ENCODE results near the gene ARL15. TPM values are rescaled to one million over a fixed set of nuclear protein-coding genes. Genes with fewer than 3 reads are reported as not detected.
A peak's percentile ranks its signal among the peaks of the same experiment; 100 is the strongest.

Gene ARL15
- total and polyA plus RNA-seq, 5 donors from 2014 or later = 16.5 to 27.7 (median 19.1) TPM

GRCh38 chr5:54186912-54187445 lies 123.4 kb downstream of the ARL15 start:
- Histone ChIP-seq H3K36me3 (ENCODE audit: control insufficient read depth, insufficient read depth, low read length) (peaks cover 3% of the 10 kb centered on the region), H3K4me1 (ENCODE audit: control insufficient read depth, insufficient read depth, low read length, poor library complexity, severe bottlenecking) (no peaks in the 10 kb centered on the region), H3K9me3 (ENCODE audit: control insufficient read depth in 2 of 2, low read length in 2 of 2) (no peaks in the 10 kb centered on the region), H3K27me3 (ENCODE audit: control insufficient read depth, insufficient read depth, low read length) (no peaks in the 10 kb centered on the region), H3K4me3 (ENCODE audit: low read depth, low read length) (no peak overlapping the region), H3K27ac (ENCODE audit: insufficient read depth, low read length, poor library complexity, severe bottlenecking) (no peak overlapping the region)
- no peak for DNase-seq
- Mint-ChIP-seq H3K36me3 (peaks cover 7% of the 10 kb centered on the region), H3K4me1 (peaks cover 8 to 22% (median 18%) of the 10 kb centered on the region in 4 donors), H3K27ac (no peak overlapping the region), H3K4me3 (no peak overlapping the region), H3K27me3 (no peaks in the 10 kb centered on the region), H3K9me3 (peaks cover 0 to 8% (median 0%) of the 10 kb centered on the region in 7 donors)
- ATAC-seq (ENCODE audit: low read depth in 2 of 2) = no peak

- H3K27ac Mint-ChIP-seq = no peak overlapping the region
- ATAC-seq (ENCODE audit: low read depth in 2 of 2) (no peak), DNase-seq (no peak)
- peaks cover 8 to 17% (median 16%) of the 10 kb centered on the region in 4 donors for H3K4me1 Mint-ChIP-seq
- no peak overlapping the region for H3K4me3 ChIP-seq (ENCODE audit: low read depth, low read length)
- peak overlapping the region in 1 of 4 donors; percentile 32 for H3K4me3 Mint-ChIP-seq
- peaks cover 4% of the 10 kb centered on the region for H3K36me3 Mint-ChIP-seq
- no peak overlapping the region for H3K27ac ChIP-seq (ENCODE audit: insufficient read depth, low read length, poor library complexity, severe bottlenecking)
- H3K9me3 ChIP-seq (ENCODE audit: control insufficient read depth in 2 of 2, low read length in 2 of 2) = no peaks in the 10 kb centered on the region
- H3K36me3 ChIP-seq (ENCODE audit: control insufficient read depth, insufficient read depth, low read length) = peaks cover 3% of the 10 kb centered on the region
- H3K4me1 ChIP-seq (ENCODE audit: control insufficient read depth, insufficient read depth, low read length, poor library complexity, severe bottlenecking) = no peaks in the 10 kb centered on the region
- H3K27me3 ChIP-seq (ENCODE audit: control insufficient read depth, insufficient read depth, low read length) = no peaks in the 10 kb centered on the region
- H3K9me3 Mint-ChIP-seq = peaks cover 0 to 8% (median 0%) of the 10 kb centered on the region in 7 donors
- H3K27me3 Mint-ChIP-seq = no peaks in the 10 kb centered on the region
Observed at GRCh38 chr5:54186108-54186507, 124.3 kb downstream of the ARL15 start.

- Histone ChIP-seq H3K36me3 (ENCODE audit: control insufficient read depth, insufficient read depth, low read length) (peaks cover 3% of the 10 kb centered on the region), H3K4me3 (ENCODE audit: low read depth, low read length) (no peak overlapping the region), H3K4me1 (ENCODE audit: control insufficient read depth, insufficient read depth, low read length, poor library complexity, severe bottlenecking) (no peaks in the 10 kb centered on the region)
Observed at GRCh38 chr5:54184806-54185205, 125.6 kb downstream of the ARL15 start.

GRCh38 chr5:54180630-54181031 lies 129.7 kb downstream of the ARL15 start:
- H3K4me1 Mint-ChIP-seq = peaks cover 8 to 37% (median 23%) of the 10 kb centered on the region in 4 donors
- H3K9me3 Mint-ChIP-seq = peaks cover 0 to 8% (median 1%) of the 10 kb centered on the region in 7 donors
- peaks cover 3% of the 10 kb centered on the region for H3K36me3 ChIP-seq (ENCODE audit: control insufficient read depth, insufficient read depth, low read length)
- peaks cover 9% of the 10 kb centered on the region for H3K36me3 Mint-ChIP-seq
- H3K4me1 ChIP-seq (ENCODE audit: control insufficient read depth, insufficient read depth, low read length, poor library complexity, severe bottlenecking) = no peaks in the 10 kb centered on the region
- no peak overlapping the region for H3K27ac ChIP-seq (ENCODE audit: insufficient read depth, low read length, poor library complexity, severe bottlenecking)
- H3K4me3 ChIP-seq (ENCODE audit: low read depth, low read length) = no peak overlapping the region
- no peak overlapping the region for H3K27ac Mint-ChIP-seq
- no peak overlapping the region for H3K4me3 Mint-ChIP-seq
- no peaks in the 10 kb centered on the region for H3K9me3 ChIP-seq (ENCODE audit: control insufficient read depth in 2 of 2, low read length in 2 of 2)
- H3K27me3 ChIP-seq (ENCODE audit: control insufficient read depth, insufficient read depth, low read length) = no peaks in the 10 kb centered on the region
- no peaks in the 10 kb centered on the region for H3K27me3 Mint-ChIP-seq
- DNase-seq = no peak
- no peak for ATAC-seq (ENCODE audit: low read depth in 2 of 2)

More at GRCh38 chr5:54184806-54185205, 125.6 kb downstream of the ARL15 start:
- Mint-ChIP-seq H3K4me1 (peaks cover 6 to 19% (median 15%) of the 10 kb centered on the region in 4 donors), H3K27ac (no peak overlapping the region), H3K9me3 (peaks cover 0 to 8% (median 0%) of the 10 kb centered on the region in 7 donors), H3K36me3 (peaks cover 9% of the 10 kb centered on the region), H3K27me3 (no peaks in the 10 kb centered on the region), H3K4me3 (no peak overlapping the region)
- ATAC-seq (ENCODE audit: low read depth in 2 of 2) (no peak), DNase-seq (no peak)
- H3K27me3 ChIP-seq (ENCODE audit: control insufficient read depth, insufficient read depth, low read length) = no peaks in the 10 kb centered on the region
- no peak overlapping the region for H3K27ac ChIP-seq (ENCODE audit: insufficient read depth, low read length, poor library complexity, severe bottlenecking)
- no peaks in the 10 kb centered on the region for H3K9me3 ChIP-seq (ENCODE audit: control insufficient read depth in 2 of 2, low read length in 2 of 2)

- Mint-ChIP-seq H3K27ac (no peak overlapping the region), H3K27me3 (no peaks in the 10 kb centered on the region), H3K4me3 (no peak overlapping the region), H3K9me3 (peaks cover 0 to 3% (median 0%) of the 10 kb centered on the region in 7 donors), H3K36me3 (peaks cover 4% of the 10 kb centered on the region), H3K4me1 (peaks cover 5 to 40% (median 26%) of the 10 kb centered on the region in 4 donors)
- no peak overlapping the region for H3K27ac ChIP-seq (ENCODE audit: insufficient read depth, low read length, poor library complexity, severe bottlenecking)
- no peaks in the 10 kb centered on the region for H3K4me1 ChIP-seq (ENCODE audit: control insufficient read depth, insufficient read depth, low read length, poor library complexity, severe bottlenecking)
- no peak overlapping the region for H3K4me3 ChIP-seq (ENCODE audit: low read depth, low read length)
- no peaks in the 10 kb centered on the region for H3K9me3 ChIP-seq (ENCODE audit: control insufficient read depth in 2 of 2, low read length in 2 of 2)
- ATAC-seq (ENCODE audit: low read depth in 2 of 2) (no peak), DNase-seq (no peak)
- no peaks in the 10 kb centered on the region for H3K27me3 ChIP-seq (ENCODE audit: control insufficient read depth, insufficient read depth, low read length)
- no peaks in the 10 kb centered on the region for H3K36me3 ChIP-seq (ENCODE audit: control insufficient read depth, insufficient read depth, low read length)
Observed at GRCh38 chr5:54178991-54179390, 131.4 kb downstream of the ARL15 start.

- peaks cover 4% of the 10 kb centered on the region for H3K36me3 Mint-ChIP-seq
- Histone ChIP-seq H3K36me3 (ENCODE audit: control insufficient read depth, insufficient read depth, low read length) (no peaks in the 10 kb centered on the region), H3K27me3 (ENCODE audit: control insufficient read depth, insufficient read depth, low read length) (no peaks in the 10 kb centered on the region), H3K4me1 (ENCODE audit: control insufficient read depth, insufficient read depth, low read length, poor library complexity, severe bottlenecking) (no peaks in the 10 kb centered on the region), H3K4me3 (ENCODE audit: low read depth, low read length) (no peak overlapping the region), H3K9me3 (ENCODE audit: control insufficient read depth in 2 of 2, low read length in 2 of 2) (no peaks in the 10 kb centered on the region), H3K27ac (ENCODE audit: insufficient read depth, low read length, poor library complexity, severe bottlenecking) (no peak overlapping the region)
- peaks cover 5 to 47% (median 32%) of the 10 kb centered on the region in 4 donors for H3K4me1 Mint-ChIP-seq
- peaks cover 0 to 3% (median 0%) of the 10 kb centered on the region in 7 donors for H3K9me3 Mint-ChIP-seq
- DNase-seq (no peak), ATAC-seq (ENCODE audit: low read depth in 2 of 2) (no peak)
- H3K4me3 Mint-ChIP-seq = no peak overlapping the region
- H3K27me3 Mint-ChIP-seq = no peaks in the 10 kb centered on the region
- H3K27ac Mint-ChIP-seq = no peak overlapping the region
Observed at GRCh38 chr5:54178207-54178606, 132.2 kb downstream of the ARL15 start.

GRCh38 chr5:54177058-54177457 lies 133.3 kb downstream of the ARL15 start:
- ATAC-seq (ENCODE audit: low read depth in 2 of 2) (no peak), DNase-seq (no peak)
- Mint-ChIP-seq H3K27ac (no peak overlapping the region), H3K36me3 (peaks cover 4% of the 10 kb centered on the region), H3K4me3 (no peak overlapping the region), H3K27me3 (no peaks in the 10 kb centered on the region), H3K9me3 (peaks cover 0 to 3% (median 0%) of the 10 kb centered on the region in 7 donors), H3K4me1 (peaks cover 5 to 49% (median 35%) of the 10 kb centered on the region in 4 donors)
- no peaks in the 10 kb centered on the region for H3K27me3 ChIP-seq (ENCODE audit: control insufficient read depth, insufficient read depth, low read length)
- no peaks in the 10 kb centered on the region for H3K9me3 ChIP-seq (ENCODE audit: control insufficient read depth in 2 of 2, low read length in 2 of 2)
- H3K4me1 ChIP-seq (ENCODE audit: control insufficient read depth, insufficient read depth, low read length, poor library complexity, severe bottlenecking) = no peaks in the 10 kb centered on the region
- no peak overlapping the region for H3K4me3 ChIP-seq (ENCODE audit: low read depth, low read length)
- H3K36me3 ChIP-seq (ENCODE audit: control insufficient read depth, insufficient read depth, low read length) = no peaks in the 10 kb centered on the region
- H3K27ac ChIP-seq (ENCODE audit: insufficient read depth, low read length, poor library complexity, severe bottlenecking) = no peak overlapping the region
